GM12878 (cell line): ENCODE measurements around the gene PTCH2.

ENCODE experiments used
- CTCF ChIP-seq, 3 experiments: IDR thresholded peaks in 2 of 3; conservative IDR thresholded peaks in 1 of 3; 2 replicates each; pipeline ENCODE4 v1.5.1; 2011; ENCODE audit warnings: low read depth in 3 of 3, low read length in 3 of 3, mild to moderate bottlenecking in 3 of 3, control low read depth in 2 of 3, moderate library complexity in 2 of 3, inconsistent platforms in 1 of 3, mixed read lengths in 1 of 3; ENCODE audit not compliant: control insufficient read depth in 2 of 3, insufficient read depth in 1 of 3; ENCODE audit errors: extremely low read depth in 1 of 3
- ESRRA ChIP-seq: IDR thresholded peaks from 2 replicates; pipeline ENCODE4 v1.6.1; 2012; ENCODE audit warnings: mild to moderate bottlenecking, low read length, improper control_type of control experiment
- ETV6 ChIP-seq, 2 experiments: fragments of 450-650 bp in 1 of 2; IDR thresholded peaks in 1 of 2; conservative IDR thresholded peaks in 1 of 2; 2 replicates each; pipeline ENCODE4 v1.6.1; 2014; ENCODE audit warnings: antibody characterized with exemption in 1 of 2, borderline replicate concordance in 1 of 2, low read depth in 1 of 2, mild to moderate bottlenecking in 1 of 2, moderate library complexity in 1 of 2
- FOXK2 ChIP-seq: fragments of 450-650 bp; IDR thresholded peaks from 2 replicates; pipeline ENCODE4 v1.6.1; 2017; ENCODE audit warnings: mild to moderate bottlenecking, moderate library complexity
- POLR2A ChIP-seq: IDR thresholded peaks from 2 replicates; pipeline ENCODE4 v1.6.1; 2011; ENCODE audit warnings: low read depth, mild to moderate bottlenecking, low read length
- STAT1 ChIP-seq: fragments of 450-650 bp; conservative IDR thresholded peaks from 2 replicates; pipeline ENCODE4 v1.6.1; 2014; ENCODE audit warnings: antibody characterized with exemption, mild to moderate bottlenecking
- USF2 ChIP-seq: IDR thresholded peaks from 2 replicates; pipeline ENCODE4 v1.6.1; 2011; ENCODE audit warnings: low read depth, low read length, improper control_type of control experiment, borderline replicate concordance
- TF ChIP-seq, protein P1 (sequence below): IDR thresholded peaks from 2 replicates; pipeline ENCODE4 v1.6.1; 2012; ENCODE audit warnings: low read depth, low read length, improper control_type of control experiment
- TF ChIP-seq, protein P2 (sequence below): IDR thresholded peaks from 2 replicates; pipeline ENCODE4 v1.6.1; 2012; ENCODE audit warnings: improper control_type of control experiment, low read depth, low read length; ENCODE audit not compliant: insufficient replicate concordance

- TF ChIP-seq CTCF (IDR thresholded peaks at IDR 0.05 in 2 of 3, conservative IDR thresholded peaks at IDR 0.05 in 1 of 3; ENCODE audit: control insufficient read depth in 2 of 3, extremely low read depth in 1 of 3, insufficient read depth in 1 of 3, low read depth in 3 of 3, low read length in 3 of 3) (no peak), STAT1 (no peak), FOXK2 (no peak), USF2 (no peak), POLR2A (no peak), ETV6 (conservative IDR thresholded peaks at IDR 0.05 in 1 of 2, IDR thresholded peaks at IDR 0.05 in 1 of 2; ENCODE audit: borderline replicate concordance in 1 of 2, low read depth in 1 of 2) (no peak), ESRRA (no peak)
- TF ChIP-seq, protein P1, sequence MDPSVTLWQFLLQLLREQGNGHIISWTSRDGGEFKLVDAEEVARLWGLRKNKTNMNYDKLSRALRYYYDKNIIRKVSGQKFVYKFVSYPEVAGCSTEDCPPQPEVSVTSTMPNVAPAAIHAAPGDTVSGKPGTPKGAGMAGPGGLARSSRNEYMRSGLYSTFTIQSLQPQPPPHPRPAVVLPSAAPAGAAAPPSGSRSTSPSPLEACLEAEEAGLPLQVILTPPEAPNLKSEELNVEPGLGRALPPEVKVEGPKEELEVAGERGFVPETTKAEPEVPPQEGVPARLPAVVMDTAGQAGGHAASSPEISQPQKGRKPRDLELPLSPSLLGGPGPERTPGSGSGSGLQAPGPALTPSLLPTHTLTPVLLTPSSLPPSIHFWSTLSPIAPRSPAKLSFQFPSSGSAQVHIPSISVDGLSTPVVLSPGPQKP: no peak
- TF ChIP-seq, protein P2, sequence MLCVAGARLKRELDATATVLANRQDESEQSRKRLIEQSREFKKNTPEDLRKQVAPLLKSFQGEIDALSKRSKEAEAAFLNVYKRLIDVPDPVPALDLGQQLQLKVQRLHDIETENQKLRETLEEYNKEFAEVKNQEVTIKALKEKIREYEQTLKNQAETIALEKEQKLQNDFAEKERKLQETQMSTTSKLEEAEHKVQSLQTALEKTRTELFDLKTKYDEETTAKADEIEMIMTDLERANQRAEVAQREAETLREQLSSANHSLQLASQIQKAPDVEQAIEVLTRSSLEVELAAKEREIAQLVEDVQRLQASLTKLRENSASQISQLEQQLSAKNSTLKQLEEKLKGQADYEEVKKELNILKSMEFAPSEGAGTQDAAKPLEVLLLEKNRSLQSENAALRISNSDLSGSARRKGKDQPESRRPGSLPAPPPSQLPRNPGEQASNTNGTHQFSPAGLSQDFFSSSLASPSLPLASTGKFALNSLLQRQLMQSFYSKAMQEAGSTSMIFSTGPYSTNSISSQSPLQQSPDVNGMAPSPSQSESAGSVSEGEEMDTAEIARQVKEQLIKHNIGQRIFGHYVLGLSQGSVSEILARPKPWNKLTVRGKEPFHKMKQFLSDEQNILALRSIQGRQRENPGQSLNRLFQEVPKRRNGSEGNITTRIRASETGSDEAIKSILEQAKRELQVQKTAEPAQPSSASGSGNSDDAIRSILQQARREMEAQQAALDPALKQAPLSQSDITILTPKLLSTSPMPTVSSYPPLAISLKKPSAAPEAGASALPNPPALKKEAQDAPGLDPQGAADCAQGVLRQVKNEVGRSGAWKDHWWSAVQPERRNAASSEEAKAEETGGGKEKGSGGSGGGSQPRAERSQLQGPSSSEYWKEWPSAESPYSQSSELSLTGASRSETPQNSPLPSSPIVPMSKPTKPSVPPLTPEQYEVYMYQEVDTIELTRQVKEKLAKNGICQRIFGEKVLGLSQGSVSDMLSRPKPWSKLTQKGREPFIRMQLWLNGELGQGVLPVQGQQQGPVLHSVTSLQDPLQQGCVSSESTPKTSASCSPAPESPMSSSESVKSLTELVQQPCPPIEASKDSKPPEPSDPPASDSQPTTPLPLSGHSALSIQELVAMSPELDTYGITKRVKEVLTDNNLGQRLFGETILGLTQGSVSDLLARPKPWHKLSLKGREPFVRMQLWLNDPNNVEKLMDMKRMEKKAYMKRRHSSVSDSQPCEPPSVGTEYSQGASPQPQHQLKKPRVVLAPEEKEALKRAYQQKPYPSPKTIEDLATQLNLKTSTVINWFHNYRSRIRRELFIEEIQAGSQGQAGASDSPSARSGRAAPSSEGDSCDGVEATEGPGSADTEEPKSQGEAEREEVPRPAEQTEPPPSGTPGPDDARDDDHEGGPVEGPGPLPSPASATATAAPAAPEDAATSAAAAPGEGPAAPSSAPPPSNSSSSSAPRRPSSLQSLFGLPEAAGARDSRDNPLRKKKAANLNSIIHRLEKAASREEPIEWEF: no peak
Observed at GRCh38 chr1:44798481-44799365, 44.3 kb downstream of the PTCH2 start.
